GM18951 (cell line): ENCODE data around the gene EI24.
"Not testable (repeated sequence)": the region's sequence is repeated elsewhere in the genome, so short reads cannot be mapped to it uniquely, and the experiment has no call there.

Source experiments
- POLR2A ChIP-seq: IDR thresholded peaks from 4 replicates; pipeline ENCODE4 v1.6.1; 2011; ENCODE audit warnings: mild to moderate bottlenecking; ENCODE audit not compliant: insufficient read length, insufficient read depth; ENCODE audit errors: extremely low read depth
- in situ Hi-C: fragments of 300-500 bp; cut with MboI; formaldehyde crosslinking; loops from one replicate; pipeline ENCODE4 v1.12.0; 2022; ENCODE audit warnings: low sequenced_read_pairs, mixed read lengths, inconsistent platforms; ENCODE audit not compliant: unreplicated experiment

Gene EI24

GRCh38 chr11:125561924-125562323, 7.4 kb upstream of the EI24 start:
- in situ Hi-C loops = no loop called here
- no peak for TF ChIP-seq POLR2A

DNA sequence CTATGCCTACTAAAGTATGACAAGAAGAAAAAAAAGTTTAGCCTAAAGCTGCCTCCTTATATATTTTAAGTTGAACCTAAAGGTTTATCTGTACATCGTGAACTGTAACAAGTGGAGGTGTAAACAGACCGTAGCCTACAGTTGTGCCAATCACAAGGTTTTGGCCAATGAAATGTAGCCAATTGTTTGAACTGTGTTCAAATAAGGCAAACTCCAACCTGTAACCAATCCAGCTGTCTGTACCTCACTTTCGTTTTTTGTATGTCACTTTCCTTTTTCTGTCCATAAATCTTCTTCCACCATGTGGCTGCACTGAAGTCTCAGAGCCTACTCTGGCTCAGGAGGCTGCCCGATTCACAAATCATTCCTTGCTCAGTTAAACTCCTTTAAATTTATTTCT, 6.8 kb upstream of the EI24 start:
- TF ChIP-seq POLR2A = no peak
- in situ Hi-C loops = no loop called here

DNA sequence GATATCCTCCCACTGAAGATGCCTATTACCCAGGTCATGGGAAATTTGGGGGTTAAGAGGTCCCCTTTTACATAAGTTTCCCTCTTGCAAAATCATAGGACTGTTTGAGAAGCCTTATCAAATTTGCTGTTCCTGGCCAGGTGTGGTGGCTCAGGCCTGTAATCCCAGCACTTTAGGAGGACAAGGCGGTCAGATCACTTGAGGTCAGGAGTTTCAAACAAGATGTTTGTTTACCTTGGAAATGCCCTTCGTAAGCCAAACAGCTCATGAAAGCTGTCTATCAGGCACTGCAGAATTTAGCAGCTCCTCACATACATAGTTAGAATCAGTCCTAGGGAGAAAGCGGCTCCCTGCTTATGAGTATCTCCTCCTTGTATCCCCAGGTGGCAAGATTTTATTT, 4.9 kb upstream of the EI24 start:
- TF ChIP-seq POLR2A = no peak
- in situ Hi-C loops = no loop called here

DNA sequence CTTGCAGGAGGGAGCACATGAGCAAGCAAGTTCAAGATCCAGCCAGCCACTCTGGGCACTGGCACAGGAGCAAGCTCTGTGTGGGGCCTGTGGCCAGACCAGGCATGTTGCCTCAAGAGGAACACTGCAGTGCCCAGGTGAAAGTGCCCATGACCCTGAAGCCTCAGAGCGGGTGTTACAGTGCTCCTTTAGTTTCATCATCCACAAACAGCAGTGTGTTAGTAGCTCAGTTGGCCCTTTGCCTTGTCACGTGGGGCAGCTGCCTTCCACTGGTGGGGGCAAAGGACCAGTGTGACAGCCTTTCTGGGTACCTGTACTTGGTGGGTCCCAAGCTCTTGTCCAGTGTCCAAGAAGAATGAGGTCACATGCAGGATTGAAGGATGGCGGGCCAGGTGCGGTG, 3.0 kb upstream of the EI24 start:
- in situ Hi-C loops = no loop called here
- TF ChIP-seq POLR2A = no peak

DNA sequence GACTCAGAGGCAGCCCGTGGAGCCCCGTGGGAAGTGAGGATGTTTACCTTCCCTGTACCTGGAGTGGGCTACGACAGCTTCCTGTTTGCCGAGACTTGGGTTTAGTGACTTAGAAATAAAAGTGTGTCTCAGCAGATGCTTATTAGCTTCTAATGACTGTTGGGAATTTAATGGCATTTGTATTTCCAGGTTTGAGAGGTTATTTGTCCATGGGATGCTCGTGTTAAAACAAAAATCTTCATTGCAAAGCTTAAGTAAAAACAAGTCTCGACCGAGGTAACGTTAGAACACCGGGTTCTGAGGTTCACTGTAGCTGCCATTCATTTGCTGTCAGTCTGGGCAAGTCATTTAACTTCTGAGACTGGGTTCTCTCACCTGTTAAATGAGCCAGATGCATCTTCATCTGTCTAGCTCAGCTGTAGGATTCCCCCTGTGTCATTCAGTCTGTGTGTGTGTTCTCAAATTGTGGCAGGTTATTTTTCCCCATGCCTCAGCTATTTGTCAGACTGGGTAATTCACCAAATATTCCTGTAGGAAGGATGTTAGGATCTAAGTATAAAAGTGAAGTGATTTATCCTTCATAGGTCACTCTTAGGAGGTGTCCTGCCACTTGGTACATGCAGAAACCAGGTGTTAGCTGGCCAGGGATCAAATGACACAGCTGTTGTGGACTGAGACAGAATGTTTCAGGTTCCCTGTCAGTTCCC, 791 bp downstream of the EI24 start:
- in situ Hi-C loops = no loop called here
- TF ChIP-seq POLR2A = no peak

DNA sequence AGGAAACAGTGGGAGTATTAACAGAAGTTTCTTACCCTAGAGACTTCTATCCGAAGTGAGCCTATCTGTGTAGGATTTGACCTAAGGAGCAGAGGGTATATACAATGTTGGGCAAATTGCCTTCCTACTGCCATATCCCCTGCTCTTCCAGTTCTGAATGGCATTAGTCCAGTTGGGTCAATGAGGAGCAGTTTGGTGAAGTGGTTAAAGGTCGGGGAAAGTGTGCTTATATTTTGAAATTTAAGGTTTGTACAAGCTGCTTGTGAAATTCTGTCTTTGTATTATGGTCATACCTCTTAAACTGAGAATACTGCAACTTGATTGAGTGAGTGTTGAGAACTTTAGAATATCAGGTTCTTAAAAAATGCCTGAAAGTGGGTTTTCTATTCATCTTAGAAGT, 1.7 kb downstream of the EI24 start:
- in situ Hi-C loops = no loop called here
- TF ChIP-seq POLR2A = no peak

DNA sequence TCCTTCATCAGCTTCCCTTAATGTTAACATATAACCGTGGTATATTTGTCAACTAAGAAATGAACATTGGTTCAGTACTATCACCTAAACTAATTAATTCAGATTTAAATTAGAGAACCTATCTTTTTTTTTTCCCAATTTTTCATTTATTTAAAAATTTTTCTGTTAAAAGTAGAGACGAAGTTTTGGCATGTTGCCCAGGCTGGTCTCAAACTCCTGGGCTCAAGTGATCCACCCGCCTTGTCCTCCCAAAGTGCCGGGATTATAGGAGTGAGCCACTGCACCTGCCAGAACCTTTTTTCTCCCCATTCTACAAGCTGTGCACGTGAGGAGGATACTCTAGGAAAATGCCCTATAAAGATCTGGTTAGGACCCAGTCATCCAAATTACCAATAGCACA, 3.6 kb downstream of the EI24 start:
- in situ Hi-C loops = no loop called here
- TF ChIP-seq POLR2A = no peak

- in situ Hi-C loops = not testable (repeated sequence)
Measured at GRCh38 chr11:125577181-125577580, 7.9 kb downstream of the EI24 start.

- in situ Hi-C loops = no loop called here
- TF ChIP-seq POLR2A = no peak
Measured at GRCh38 chr11:125578783-125579182, 9.5 kb downstream of the EI24 start.

- TF ChIP-seq POLR2A = no peak
- in situ Hi-C loops = no loop called here
Measured at GRCh38 chr11:125579811-125580210, 10.5 kb downstream of the EI24 start.

DNA sequence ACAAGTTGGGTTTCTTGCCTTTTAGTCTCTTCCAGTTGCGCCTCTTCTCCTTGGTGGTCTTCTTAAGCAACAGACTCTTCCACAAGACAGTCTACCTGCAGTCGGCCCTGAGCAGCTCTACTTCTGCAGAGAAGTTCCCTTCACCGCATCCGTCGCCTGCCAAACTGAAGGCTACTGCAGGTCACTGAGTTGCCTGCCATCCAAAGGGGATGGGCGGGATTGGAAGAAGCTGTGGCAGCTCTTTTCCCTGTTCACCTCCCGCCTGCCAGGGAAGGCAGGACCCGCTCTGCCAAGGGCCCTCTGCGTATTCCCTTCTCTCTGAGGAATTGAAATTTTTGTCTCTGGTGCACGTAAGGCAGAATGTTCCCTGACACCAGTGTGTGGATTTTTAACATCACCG, 14.2 kb downstream of the EI24 start:
- TF ChIP-seq POLR2A = no peak
- in situ Hi-C loops = no loop called here

GRCh38 chr11:125585487-125585886, 16.2 kb downstream of the EI24 start:
- in situ Hi-C loops = no loop called here

DNA sequence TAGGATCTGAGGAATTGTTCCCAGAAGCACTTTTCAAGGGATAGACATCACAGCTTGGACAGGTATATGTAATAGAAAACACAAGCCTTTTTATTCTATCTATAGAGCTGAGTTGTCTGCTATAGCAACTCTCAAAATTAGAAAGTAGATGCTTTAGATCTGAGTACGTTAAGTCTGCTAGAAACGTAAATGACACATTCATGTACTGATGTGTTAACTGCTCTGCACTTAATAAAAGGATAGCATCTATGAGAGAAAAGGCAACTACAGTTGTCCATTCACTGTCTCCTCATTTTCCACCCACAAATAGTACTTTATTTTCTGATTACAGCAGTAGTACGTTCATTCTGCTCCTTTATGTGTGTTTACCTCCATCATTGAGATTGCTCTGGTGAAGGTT, 17.3 kb downstream of the EI24 start:
- in situ Hi-C loops = no loop called here
- TF ChIP-seq POLR2A = no peak

More at GRCh38 chr11:125585487-125585886, 16.2 kb downstream of the EI24 start:
- TF ChIP-seq POLR2A = no peak

GRCh38 chr11:125587480-125587879, 18.2 kb downstream of the EI24 start:
- in situ Hi-C loops = no loop called here
- TF ChIP-seq POLR2A = no peak

DNA sequence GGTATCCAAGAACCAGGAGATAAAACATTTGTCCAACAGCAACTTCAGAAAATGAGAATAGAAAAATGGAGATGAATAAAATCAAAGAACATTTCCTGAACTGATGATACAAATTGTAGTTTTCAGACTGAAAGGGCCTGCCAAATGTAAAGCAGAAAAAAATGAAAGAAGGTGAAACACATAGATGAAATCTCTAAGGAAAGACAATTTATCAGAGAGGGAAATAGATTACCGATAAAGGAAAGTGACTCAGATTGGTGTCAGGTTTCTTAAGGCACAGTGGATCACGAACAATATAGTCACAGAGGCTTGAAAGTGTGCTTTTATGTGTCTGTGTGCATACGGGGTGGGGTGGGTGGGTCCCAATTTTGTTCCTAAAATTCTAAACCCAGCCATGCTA, 19.2 kb downstream of the EI24 start:
- no peak for TF ChIP-seq POLR2A
- in situ Hi-C loops = no loop called here

DNA sequence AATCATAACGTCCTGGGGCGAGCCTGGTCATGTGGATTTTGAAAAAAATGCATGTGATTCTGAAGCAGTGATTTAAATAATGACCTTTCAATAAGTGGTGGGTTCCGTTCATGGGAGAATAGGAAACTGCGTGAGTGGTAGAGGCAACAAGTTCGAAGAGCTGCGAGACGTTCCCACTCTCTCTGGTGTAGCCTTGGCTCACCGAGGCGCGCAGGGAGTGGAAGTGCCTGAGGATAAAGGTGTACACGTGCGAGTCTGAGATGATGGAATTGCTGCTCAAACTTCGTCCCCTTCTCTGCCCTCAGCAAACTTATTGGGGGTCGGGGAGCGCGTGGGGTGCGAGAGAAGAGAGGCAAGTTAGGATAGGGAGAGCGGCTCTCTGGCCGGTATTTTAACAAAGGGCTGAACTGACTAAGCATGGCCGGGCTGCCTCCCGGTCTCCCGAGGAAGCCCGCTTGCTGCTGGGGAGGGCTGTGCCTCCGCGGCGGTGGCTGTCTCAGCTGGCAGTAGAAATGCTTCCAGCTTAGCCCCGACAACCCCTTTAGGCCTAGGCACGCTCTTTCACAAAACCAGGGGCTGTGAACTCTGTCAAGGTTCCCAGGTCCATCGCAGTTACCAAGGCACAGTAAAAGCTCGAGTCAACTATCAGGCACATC, 22.5 kb downstream of the EI24 start:
- peak; percentile 21 for TF ChIP-seq POLR2A
- in situ Hi-C loops = no loop called here
